Stimulated activated CD4-positive, alpha-beta T cell treated with anti-CD3 and anti-CD28 coated beads, Interleukin-15, amount 100 ng/mL, for 48 hours (primary cell): ENCODE measurements around the gene FNBP1L.
"Not testable (repeated sequence)": the region's sequence is repeated elsewhere in the genome, so short reads cannot be mapped to it uniquely, and the experiment has no call there.

Experiments used
- DNase-seq, 2 donors: peaks; one replicate each; pipeline ENCODE4 v3.0.0-alpha.2; 2020; ENCODE audit warnings: low read depth in 2 of 2

FNBP1L gene

GRCh38 chr1:93443454-93443853 lies 4.5 kb upstream of the FNBP1L start:
- no peak for DNase-seq

- no peak for DNase-seq
Observed at GRCh38 chr1:93446837-93447451, 974 bp upstream of the FNBP1L start.

GRCh38 chr1:93448292-93448982 lies 519 bp downstream of the FNBP1L start:
- DNase-seq = no peak

GRCh38 chr1:93448983-93449804 lies 1.3 kb downstream of the FNBP1L start:
- DNase-seq = no peak

GRCh38 chr1:93450321-93450720 lies 2.4 kb downstream of the FNBP1L start:
- DNase-seq = no peak

GRCh38 chr1:93453911-93454310 lies 6.0 kb downstream of the FNBP1L start:
- no peak for DNase-seq

GRCh38 chr1:93459126-93459525 lies 11.2 kb downstream of the FNBP1L start:
- no peak for DNase-seq

- DNase-seq = no peak
Observed at GRCh38 chr1:93461236-93461635, 13.3 kb downstream of the FNBP1L start.

GRCh38 chr1:93463960-93464359 lies 16.0 kb downstream of the FNBP1L start:
- DNase-seq = no peak

GRCh38 chr1:93465371-93466082 lies 17.6 kb downstream of the FNBP1L start:
- DNase-seq = not testable (repeated sequence)

- DNase-seq = no peak
Observed at GRCh38 chr1:93467606-93468005, 19.7 kb downstream of the FNBP1L start.

- DNase-seq = no peak
Observed at GRCh38 chr1:93468662-93469061, 20.7 kb downstream of the FNBP1L start.

- not testable (repeated sequence) for DNase-seq
Observed at GRCh38 chr1:93469223-93469622, 21.3 kb downstream of the FNBP1L start.

- DNase-seq = no peak
Observed at GRCh38 chr1:93471284-93471683, 23.4 kb downstream of the FNBP1L start.

GRCh38 chr1:93471911-93472310 lies 24.0 kb downstream of the FNBP1L start:
- DNase-seq = no peak

- DNase-seq = no peak
Observed at GRCh38 chr1:93474321-93474720, 26.4 kb downstream of the FNBP1L start.

GRCh38 chr1:93475681-93476080 lies 27.8 kb downstream of the FNBP1L start:
- no peak for DNase-seq

- DNase-seq = not testable (repeated sequence)
Observed at GRCh38 chr1:93479133-93479745, 31.3 kb downstream of the FNBP1L start.

- not testable (repeated sequence) for DNase-seq
Observed at GRCh38 chr1:93481899-93482298, 34.0 kb downstream of the FNBP1L start.

- DNase-seq = no peak
Observed at GRCh38 chr1:93483200-93483599, 35.3 kb downstream of the FNBP1L start.

- DNase-seq = no peak
Observed at GRCh38 chr1:93483606-93484005, 35.7 kb downstream of the FNBP1L start.

GRCh38 chr1:93488207-93488606 lies 40.3 kb downstream of the FNBP1L start:
- DNase-seq = no peak
